Stomach (tissue), 4 donors: ENCODE data around the gene ETV6.

Experiments
- EP300 ChIP-seq: sonication (generic); formaldehyde crosslinking; IDR thresholded peaks from one replicate; pipeline ENCODE4 v1.6.1; 2017; ENCODE audit warnings: antibody characterized with exemption
- POLR2A ChIP-seq, 4 donors: fragments of 450-650 bp; IDR thresholded peaks; one replicate each; pipeline ENCODE4 v1.6.1; 2016; ENCODE audit warnings: antibody characterized with exemption in 4 of 4, control low read depth in 2 of 4, mild to moderate bottlenecking in 1 of 4, moderate library complexity in 1 of 4
- TF ChIP-seq, protein P1 (sequence below), 7 experiments: fragments of 450-650 bp in 4 of 7; fragments of 200-600 bp in 3 of 7; sonication (generic) in 3 of 7; IDR thresholded peaks; one replicate each; pipeline ENCODE4 v1.5.1; 2016 to 2019; ENCODE audit warnings: antibody characterized with exemption in 7 of 7, control low read depth in 2 of 7, mild to moderate bottlenecking in 1 of 7

GRCh38 chr12:11807458-11807857 lies 158.0 kb downstream of the ETV6 start:
- TF ChIP-seq POLR2A (IDR thresholded peaks at IDR 0.05) (no peak), EP300 (no peak)
- TF ChIP-seq, protein P1, sequence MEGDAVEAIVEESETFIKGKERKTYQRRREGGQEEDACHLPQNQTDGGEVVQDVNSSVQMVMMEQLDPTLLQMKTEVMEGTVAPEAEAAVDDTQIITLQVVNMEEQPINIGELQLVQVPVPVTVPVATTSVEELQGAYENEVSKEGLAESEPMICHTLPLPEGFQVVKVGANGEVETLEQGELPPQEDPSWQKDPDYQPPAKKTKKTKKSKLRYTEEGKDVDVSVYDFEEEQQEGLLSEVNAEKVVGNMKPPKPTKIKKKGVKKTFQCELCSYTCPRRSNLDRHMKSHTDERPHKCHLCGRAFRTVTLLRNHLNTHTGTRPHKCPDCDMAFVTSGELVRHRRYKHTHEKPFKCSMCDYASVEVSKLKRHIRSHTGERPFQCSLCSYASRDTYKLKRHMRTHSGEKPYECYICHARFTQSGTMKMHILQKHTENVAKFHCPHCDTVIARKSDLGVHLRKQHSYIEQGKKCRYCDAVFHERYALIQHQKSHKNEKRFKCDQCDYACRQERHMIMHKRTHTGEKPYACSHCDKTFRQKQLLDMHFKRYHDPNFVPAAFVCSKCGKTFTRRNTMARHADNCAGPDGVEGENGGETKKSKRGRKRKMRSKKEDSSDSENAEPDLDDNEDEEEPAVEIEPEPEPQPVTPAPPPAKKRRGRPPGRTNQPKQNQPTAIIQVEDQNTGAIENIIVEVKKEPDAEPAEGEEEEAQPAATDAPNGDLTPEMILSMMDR (IDR thresholded peaks at IDR 0.05): no peak
